ENCODE results near the gene ESF1. TPM values are rescaled to one million over a fixed set of nuclear protein-coding genes. Genes with fewer than 3 reads are reported as not detected.

The ESF1 gene
- total and polyA plus RNA-seq, 2 donors (not counting 1 experiment from before 2014, with no cell fraction given): 0.81 to 13.9 TPM

- Mint-ChIP-seq H3K9me3 (ENCODE audit: insufficient read depth) (no peaks in the 10 kb centered on the region), H3K27ac (no peak overlapping the region), H3K4me3 (no peak overlapping the region), H3K27me3 (peaks cover 5% of the 10 kb centered on the region), H3K4me1 (peaks cover 3% of the 10 kb centered on the region)
- Histone ChIP-seq H3K36me3 (replicated peaks in 1 of 2; ENCODE audit: control extremely low read depth in 1 of 2, control insufficient read depth in 1 of 2, extremely low read depth in 1 of 2, insufficient read depth in 2 of 2, low read length in 1 of 2) (no peaks in the 10 kb centered on the region), H3K27me3 (replicated peaks in 1 of 4; ENCODE audit: control extremely low read depth in 1 of 4, control insufficient read depth in 3 of 4, insufficient read depth in 4 of 4, low read length in 3 of 4) (no peaks in the 10 kb centered on the region), H3K4me1 (ENCODE audit: control insufficient read depth in 2 of 2, insufficient read depth in 2 of 2, low read length in 2 of 2) (peaks cover 0 to 2% of the 10 kb centered on the region in 2 donors), H3K27ac (ENCODE audit: low read length in 2 of 2) (no peak overlapping the region), H4K20me1 (ENCODE audit: control insufficient read depth, insufficient read depth, low read length, poor library complexity, severe bottlenecking) (no peaks in the 10 kb centered on the region), H3K9ac (ENCODE audit: low read length) (no peak overlapping the region), H3K9me3 (ENCODE audit: control extremely low read depth in 1 of 3, control insufficient read depth in 2 of 3, insufficient read depth in 1 of 3, low read length in 2 of 3) (no peaks in the 10 kb centered on the region), H3K4me2 (replicated peaks; ENCODE audit: low read depth, low read length, poor library complexity, severe bottlenecking) (no peak overlapping the region), H3K4me3 (ENCODE audit: control extremely low read depth in 1 of 5, extremely low read depth in 1 of 5, insufficient read depth in 1 of 5, low read depth in 2 of 5, low read length in 4 of 5) (no peak overlapping the region), H3K79me2 (ENCODE audit: control insufficient read depth, insufficient read depth, low read length) (no peaks in the 10 kb centered on the region), H2AFZ (ENCODE audit: insufficient read depth, low read depth, low read length, poor library complexity, severe bottlenecking) (no peak overlapping the region)
- CTCF ChIA-PET: no interaction called here
- DNase-seq: no peak
- TF ChIP-seq CTCF (IDR thresholded peaks at IDR 0.05) (no peak), EZH2 (IDR thresholded peaks at IDR 0.05; ENCODE audit: borderline replicate concordance, insufficient read depth, low read depth, low read length, poor library complexity, severe bottlenecking) (no peak)
- POLR2A ChIA-PET: no interaction called here
- intact Hi-C loops (cut with micrococcal nuclease): no loop called here
- no peak for ATAC-seq (ENCODE audit: low read depth)
These were observed 83.2 kb downstream of the ESF1 start for GRCh38 chr20:13701486-13701885.

GRCh38 chr20:13700761-13701160 lies 84.0 kb downstream of the ESF1 start:
- Histone ChIP-seq H3K9me3 (ENCODE audit: control extremely low read depth in 1 of 3, control insufficient read depth in 2 of 3, insufficient read depth in 1 of 3, low read length in 2 of 3) (no peaks in the 10 kb centered on the region), H4K20me1 (ENCODE audit: control insufficient read depth, insufficient read depth, low read length, poor library complexity, severe bottlenecking) (no peaks in the 10 kb centered on the region), H3K4me3 (ENCODE audit: control extremely low read depth in 1 of 5, extremely low read depth in 1 of 5, insufficient read depth in 1 of 5, low read depth in 2 of 5, low read length in 4 of 5) (no peak overlapping the region), H3K27ac (ENCODE audit: low read length in 2 of 2) (no peak overlapping the region), H3K79me2 (ENCODE audit: control insufficient read depth, insufficient read depth, low read length) (no peaks in the 10 kb centered on the region), H3K9ac (ENCODE audit: low read length) (no peak overlapping the region), H3K27me3 (replicated peaks in 1 of 4; ENCODE audit: control extremely low read depth in 1 of 4, control insufficient read depth in 3 of 4, insufficient read depth in 4 of 4, low read length in 3 of 4) (no peaks in the 10 kb centered on the region), H3K4me1 (ENCODE audit: control insufficient read depth in 2 of 2, insufficient read depth in 2 of 2, low read length in 2 of 2) (peaks cover 0 to 2% of the 10 kb centered on the region in 2 donors), H3K4me2 (replicated peaks; ENCODE audit: low read depth, low read length, poor library complexity, severe bottlenecking) (no peak overlapping the region), H2AFZ (ENCODE audit: insufficient read depth, low read depth, low read length, poor library complexity, severe bottlenecking) (no peak overlapping the region), H3K36me3 (replicated peaks in 1 of 2; ENCODE audit: control extremely low read depth in 1 of 2, control insufficient read depth in 1 of 2, extremely low read depth in 1 of 2, insufficient read depth in 2 of 2, low read length in 1 of 2) (no peaks in the 10 kb centered on the region)
- no peak overlapping the region for H3K4me3 Mint-ChIP-seq
- ChIA-PET CTCF (no interaction called here), POLR2A (no interaction called here)
- intact Hi-C loops (cut with micrococcal nuclease): no loop called here
- peaks cover 3% of the 10 kb centered on the region for H3K4me1 Mint-ChIP-seq
- no peak overlapping the region for H3K27ac Mint-ChIP-seq
- DNase-seq: no peak
- TF ChIP-seq CTCF (IDR thresholded peaks at IDR 0.05) (no peak), EZH2 (IDR thresholded peaks at IDR 0.05; ENCODE audit: borderline replicate concordance, insufficient read depth, low read depth, low read length, poor library complexity, severe bottlenecking) (no peak)
- no peak for ATAC-seq (ENCODE audit: low read depth)
- no peaks in the 10 kb centered on the region for H3K9me3 Mint-ChIP-seq (ENCODE audit: insufficient read depth)
- peaks cover 9% of the 10 kb centered on the region for H3K27me3 Mint-ChIP-seq
